HG03565 (cell line): ENCODE measurements around the gene MYOM1.
"Not testable (repeated sequence)": the region's sequence is repeated elsewhere in the genome, so short reads cannot be mapped to it uniquely, and the experiment has no call there.

Experiments used
- ATAC-seq: cut with Tn5 transposase; IDR thresholded peaks from one replicate; pipeline ENCODE4 v1.9.1; 2021; ENCODE audit warnings: mild to moderate bottlenecking, moderate library complexity; ENCODE audit not compliant: unreplicated experiment

The MYOM1 gene

DNA sequence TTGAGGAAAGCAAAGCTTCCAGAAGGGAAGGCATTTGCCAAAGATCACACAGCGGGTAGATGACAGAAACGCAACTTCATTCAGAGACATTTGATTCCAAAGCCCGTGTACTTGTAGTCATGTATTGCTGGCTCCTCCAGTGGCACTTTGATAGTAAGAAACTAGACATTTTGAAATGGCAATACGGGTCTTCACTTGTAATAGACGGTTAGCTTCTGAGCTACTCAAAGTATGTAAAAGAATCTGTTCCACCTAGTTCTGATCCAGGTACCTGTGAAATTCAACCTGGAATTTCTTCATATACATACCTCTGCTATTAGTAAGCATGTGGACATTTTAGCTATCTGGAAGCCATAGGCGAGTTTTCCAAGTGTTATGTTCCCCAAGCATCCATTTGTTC, 1.7 kb upstream of the MYOM1 start:
- ATAC-seq = no peak

DNA sequence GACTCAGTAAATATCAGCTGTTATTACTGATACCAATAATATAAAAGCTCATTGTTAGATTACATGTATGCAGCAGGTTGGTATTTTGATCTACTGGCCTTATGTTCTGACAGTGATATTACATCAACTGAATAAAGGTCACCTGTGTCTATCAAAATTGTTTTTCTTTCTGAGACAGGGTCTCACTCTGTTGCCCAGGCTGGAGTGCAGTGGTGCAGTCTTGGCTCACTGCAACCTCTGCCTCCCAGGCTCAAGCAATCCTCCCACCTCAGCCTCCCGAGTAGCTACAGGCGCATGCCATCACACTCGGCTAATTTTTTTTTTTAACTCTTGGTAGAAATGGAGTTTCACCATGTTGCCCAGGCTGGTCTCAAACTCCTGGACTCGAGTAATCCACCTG, 1.1 kb upstream of the MYOM1 start:
- ATAC-seq = not testable (repeated sequence)

DNA sequence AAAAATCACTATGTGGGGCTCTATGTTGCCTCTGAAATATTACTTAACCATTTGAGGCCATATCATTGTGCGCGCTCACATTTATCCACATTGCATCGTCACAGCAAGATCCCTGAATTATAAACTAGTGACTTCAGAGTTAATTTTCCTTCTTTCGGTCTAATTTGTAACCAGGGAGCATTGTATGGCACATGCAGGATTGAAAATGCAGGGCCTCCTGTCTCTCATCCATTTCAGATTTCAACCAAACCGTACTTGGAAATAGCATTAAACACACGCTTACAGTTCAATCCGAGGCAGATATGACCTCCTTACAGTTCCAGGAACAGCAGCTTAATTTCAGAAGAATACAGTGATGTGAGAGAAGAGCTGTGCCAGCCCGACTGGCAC, 532 bp downstream of the MYOM1 start:
- ATAC-seq = no peak

DNA sequence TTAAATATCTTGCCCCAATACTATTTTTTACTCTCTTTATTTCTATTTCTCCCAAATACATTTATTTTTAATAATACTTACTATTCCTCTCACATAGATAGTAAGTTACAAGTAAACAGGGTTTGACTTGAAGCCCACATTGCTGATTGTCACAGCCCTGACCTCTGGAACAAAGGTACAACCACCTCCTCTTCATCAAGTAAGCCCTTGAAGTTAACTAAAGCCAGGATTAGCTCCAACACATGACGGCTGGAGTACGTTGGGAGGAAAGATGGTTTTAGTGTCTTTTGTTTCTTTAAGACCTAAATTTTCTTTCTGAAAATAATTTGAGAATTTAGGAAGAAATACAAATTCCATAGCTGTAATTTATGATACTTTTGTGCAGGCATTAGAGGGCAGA, 949 bp downstream of the MYOM1 start:
- ATAC-seq = no peak

DNA sequence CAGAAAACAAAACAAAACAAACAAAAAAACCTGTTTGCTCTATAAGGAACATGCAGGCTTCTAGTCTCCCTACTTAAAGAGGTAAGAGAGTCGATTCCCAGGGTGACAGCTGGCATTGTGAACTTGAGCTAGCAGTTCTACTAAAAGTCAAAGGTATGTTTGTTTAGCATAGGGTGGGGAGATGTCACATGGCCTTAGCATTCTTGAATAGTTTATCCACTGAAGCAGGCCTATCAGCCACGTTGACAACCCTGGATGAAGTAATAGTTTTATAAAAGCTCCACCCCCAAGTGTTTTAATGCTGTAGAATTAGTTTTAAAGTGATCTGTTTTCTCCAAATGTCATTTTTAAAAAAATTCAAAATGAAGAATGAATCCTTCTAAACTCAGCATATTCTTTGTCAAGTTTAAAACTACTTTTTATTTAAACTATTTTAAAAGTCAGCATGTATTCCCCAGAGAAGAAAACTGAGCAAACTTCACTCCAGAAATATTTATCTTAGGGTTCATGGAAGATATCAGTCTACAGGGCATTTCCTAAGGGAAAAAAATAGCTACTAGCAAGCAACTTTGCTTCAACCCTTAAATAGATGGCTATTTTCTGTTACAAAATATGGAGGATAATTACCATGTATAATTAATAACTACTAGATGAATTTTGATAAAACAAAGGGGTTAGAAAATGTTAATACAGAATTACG, 1.7 kb downstream of the MYOM1 start:
- no peak for ATAC-seq

DNA sequence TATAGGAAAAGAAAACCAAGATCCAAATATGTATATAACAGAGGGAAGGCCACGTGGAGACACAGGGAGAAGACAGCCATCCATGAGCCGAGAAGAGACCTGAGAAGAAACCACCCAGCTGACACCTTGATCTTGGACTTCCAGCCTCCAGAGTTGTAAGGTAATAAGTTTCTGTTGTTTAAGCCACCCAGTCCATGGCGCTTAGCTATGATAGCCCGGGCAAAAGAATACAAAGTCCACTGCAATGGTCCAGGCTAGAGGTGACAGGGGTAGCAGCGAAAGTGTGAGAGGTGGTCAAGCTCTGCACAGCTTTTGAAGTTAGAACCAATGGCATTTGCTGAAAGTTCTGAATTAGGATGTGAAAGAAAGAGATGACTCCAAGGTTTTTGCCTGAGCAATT, 2.8 kb downstream of the MYOM1 start:
- ATAC-seq = no peak

DNA sequence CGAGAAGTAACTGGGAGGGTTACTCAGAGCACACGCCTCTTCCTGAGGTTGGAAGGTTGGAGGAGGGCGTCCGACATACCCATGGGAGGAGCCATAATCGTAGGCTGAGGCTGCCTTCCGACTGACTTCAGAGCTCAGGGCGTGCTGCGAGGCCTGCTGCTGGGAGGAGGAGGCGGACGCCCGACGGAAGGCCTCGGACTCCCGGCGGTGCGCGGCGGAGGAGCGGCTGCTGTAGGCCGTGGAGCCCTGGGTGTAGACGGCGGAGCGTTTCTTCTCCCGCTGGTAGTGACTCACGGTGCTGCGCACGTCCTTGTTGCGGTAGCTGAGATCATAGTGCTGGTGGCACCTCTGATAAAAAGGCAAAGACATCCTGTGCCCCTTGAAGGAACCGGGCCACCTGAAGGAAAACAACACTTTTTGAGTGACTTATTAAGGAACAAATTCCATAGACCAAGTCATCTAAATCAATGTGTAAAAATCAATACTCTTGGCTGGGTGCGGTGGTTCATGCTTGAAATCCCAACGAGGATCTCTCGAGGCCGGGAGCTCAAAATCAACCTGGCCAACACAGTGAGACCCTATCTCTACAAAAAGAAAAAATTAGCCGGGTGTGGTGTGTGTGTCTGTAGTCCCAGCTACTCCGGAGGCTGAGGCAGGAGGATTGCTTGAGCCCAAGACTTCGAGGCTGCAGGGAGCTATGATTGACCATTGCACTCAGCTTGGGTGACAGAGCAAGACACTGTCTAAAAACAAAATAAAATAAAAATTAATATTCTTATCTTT, 4.7 kb downstream of the MYOM1 start:
- ATAC-seq = no peak

DNA sequence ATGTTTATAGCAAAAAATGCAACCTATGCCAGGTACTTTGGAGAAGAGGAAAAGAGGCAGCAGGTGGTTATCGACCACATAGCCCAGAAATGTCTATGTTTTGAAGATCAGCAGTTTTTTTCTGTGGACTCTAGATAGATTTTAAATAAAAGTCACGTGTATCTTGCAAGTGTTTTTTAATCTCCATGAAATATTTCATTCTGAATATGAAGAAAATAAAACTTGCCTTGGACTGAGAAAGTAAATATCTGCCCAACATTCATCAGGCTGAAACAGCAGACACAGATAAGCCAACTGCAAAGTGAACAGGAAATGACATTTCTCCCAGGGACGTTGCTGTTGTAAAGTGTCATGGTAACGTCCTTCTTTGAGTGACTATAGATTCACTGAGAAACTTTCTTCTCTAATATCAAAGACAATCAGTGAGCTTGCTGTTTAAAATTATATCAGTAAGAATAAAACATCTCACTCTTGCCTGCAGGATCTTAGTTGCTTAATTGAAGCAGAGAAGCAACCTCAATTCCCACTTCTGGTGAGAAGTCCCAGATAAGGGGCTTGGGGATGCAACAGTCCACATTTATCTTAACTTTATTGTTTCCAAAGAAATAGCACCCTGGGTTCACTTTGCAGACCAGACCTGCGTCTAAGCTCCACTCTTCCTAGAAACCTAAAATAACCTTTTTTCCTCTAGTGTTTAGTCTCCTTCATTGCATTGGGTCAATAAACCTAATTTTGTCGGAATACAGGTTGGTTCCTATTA, 6.3 kb downstream of the MYOM1 start:
- ATAC-seq = peak; percentile 44

DNA sequence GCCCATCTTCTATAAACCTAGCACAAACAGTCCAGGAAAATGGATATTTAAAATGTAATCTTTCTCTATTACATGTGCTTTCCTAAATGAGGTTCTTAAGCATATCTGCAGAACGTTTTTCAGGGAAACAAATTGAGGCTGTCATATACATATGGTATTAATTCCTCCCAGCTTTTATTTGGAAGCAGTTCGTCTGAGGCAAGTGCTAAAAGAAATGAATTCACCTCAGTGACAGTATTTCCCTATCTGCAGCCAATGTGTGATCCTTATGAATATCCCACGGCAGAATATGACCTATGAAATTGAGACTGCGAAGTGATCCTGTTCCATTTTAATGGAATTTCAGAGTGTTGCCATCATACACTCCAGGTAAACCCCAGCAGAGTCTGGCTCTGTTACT, 7.1 kb downstream of the MYOM1 start:
- no peak for ATAC-seq

DNA sequence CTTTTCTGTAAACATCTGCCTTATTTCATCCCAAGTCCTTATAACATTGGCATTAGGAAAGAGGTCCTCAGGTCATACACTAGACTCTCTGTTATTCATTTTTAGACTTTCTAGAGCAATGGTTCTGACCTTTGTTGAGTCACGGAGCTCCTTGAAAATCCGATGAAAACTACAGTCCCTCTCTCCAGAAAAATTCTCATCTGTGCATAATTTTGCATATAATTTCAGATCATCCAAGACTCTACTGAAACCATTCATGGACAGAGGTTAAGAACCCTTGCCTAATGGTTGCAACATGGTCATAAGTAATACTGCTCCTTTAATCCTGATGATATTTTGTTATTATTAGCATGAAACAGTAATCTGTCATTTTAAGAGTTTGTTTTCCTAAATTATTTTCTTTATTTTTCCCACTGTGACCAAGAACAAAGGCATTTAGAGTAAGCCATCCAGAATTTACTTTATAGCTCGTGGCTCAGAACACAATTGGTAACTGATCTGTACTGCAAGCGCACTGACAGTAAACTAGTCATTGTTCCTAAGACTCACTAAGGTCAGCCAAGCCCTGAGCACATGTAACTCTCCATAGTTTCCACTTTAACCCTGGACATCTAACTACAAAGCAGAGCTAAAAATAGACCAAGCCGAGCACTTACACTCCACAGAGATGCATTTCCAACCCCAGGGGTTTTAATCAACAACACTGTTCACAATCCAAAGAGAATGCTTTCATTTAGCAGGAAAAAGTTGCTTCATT, 8.4 kb downstream of the MYOM1 start:
- no peak for ATAC-seq

DNA sequence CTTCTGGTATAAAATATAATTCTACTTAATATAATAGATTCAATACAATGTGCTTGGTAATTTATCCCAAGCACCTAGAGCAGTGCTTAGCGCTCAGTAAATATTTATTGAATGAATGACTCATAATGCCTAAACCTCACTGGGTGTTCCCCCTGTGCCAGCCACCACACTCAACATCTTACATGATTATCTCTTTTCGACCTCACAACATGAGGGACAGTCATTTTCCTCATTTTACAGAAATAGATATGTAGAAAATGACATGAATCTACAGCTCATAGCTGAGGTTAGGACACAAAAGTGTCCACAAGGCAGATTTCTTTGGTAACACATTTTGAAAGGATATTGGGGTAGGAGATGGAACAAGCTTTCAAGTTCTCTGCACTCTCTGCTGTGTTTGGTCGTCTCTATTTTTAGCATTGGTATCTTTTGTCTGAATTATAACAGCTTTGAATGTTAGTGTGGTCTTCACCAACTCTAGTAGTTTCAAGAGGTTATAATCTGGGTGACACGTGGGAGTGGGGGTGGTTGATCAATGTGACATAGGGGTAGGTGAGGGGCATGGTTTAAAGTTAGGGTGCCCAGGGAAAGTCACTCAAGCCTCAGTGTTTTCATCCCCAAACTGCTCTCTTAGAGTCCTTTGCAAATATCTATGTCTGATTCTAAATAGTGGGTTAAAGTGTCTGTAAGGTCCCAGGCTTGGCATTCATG, 9.8 kb downstream of the MYOM1 start:
- peak; percentile 73 for ATAC-seq

DNA sequence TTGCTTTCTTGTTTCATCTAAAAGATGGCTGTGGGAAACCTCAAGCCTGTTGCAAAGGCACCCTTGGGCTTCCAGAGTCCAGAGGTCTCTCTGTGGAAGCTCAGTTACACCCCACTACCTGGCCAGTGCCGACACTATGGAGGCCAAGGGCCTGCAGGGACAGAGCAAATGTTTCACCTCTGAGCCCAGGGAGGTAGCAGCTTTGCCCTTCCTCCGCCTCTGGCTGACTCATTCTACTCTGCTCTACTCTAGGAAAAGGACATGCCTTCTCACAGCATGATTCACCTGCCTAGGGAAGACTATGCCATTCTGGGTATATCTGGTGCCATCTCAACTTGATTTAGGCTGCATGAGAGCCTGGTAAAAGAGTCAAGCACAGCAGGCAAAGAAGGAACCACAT, 12.2 kb downstream of the MYOM1 start:
- no peak for ATAC-seq

DNA sequence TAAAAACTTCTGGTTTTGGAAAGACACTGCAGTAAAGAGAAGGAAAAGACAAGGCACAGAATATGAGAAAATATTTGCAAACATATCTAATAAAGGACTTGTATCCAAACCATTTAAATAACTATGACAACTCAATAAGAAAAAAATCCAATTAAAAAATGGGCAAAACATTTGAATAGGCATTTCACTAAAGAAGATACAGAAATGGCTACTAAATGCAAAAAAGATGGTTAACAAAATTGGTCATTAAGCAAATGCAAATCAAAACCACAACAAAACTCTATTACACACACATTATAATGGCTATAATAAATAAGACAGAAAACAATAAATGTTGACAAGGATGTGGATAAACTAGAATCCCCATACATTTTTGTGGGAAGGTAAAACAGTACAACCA, 14.5 kb downstream of the MYOM1 start:
- no peak for ATAC-seq

DNA sequence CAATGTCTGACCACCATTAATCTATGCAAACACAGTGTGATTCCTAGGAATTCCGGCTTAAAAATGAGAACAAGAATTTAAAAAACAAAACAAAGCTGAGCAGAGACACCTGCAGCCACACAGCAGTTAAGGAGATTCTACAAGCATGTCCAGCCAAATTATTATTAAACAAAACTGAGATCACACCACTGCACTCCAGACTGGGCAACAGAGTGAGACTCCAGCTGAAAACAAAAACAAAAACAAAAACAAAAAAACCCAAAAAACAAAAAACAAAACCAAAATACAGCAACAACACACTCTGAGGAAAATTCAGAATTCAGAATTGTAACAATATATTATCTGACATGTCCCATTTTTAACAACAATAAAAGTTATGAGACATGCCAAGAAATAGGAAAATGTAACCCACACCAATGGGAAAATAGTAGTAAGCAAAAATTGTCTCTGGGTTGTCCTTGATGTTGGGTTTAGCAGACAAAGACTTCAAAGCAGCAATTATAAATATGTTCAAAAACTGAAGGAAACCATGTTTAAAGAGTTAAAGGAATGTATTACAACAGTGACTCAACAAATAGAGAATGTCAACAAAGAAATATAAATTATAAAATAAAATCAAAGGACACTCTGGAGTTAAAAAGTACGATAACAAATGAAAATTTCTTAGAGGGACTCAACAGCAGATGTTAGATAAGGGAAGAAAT, 19.7 kb downstream of the MYOM1 start:
- no peak for ATAC-seq

DNA sequence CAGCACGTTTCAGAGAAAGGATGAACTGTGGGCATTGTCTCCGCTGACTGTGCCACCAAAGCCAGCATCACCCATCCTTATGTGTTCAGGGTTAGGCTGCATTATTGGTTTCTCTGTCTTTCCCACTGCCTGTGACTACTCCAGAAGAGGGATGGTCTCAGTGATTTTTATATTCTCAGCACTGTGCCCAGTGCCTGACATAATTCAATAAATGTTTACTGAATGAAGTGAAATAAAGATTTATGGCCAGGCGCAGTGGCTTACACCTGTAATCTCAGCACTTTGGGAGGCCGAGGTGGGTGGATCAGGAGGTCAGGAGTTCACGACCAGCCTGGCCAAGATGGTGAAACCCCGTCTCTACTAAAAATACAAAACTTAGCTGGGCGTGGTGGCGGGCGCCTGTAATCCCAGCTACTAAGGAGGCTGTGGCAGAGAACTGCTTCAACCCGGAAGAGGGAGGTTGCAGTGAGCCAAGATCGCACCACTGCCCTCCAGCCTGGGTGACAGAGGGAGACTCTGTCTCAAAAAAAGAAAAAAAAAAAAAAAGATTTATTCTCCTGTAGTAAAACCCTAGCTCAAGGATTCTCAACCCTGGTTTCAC, 21.4 kb downstream of the MYOM1 start:
- ATAC-seq = not testable (repeated sequence)

DNA sequence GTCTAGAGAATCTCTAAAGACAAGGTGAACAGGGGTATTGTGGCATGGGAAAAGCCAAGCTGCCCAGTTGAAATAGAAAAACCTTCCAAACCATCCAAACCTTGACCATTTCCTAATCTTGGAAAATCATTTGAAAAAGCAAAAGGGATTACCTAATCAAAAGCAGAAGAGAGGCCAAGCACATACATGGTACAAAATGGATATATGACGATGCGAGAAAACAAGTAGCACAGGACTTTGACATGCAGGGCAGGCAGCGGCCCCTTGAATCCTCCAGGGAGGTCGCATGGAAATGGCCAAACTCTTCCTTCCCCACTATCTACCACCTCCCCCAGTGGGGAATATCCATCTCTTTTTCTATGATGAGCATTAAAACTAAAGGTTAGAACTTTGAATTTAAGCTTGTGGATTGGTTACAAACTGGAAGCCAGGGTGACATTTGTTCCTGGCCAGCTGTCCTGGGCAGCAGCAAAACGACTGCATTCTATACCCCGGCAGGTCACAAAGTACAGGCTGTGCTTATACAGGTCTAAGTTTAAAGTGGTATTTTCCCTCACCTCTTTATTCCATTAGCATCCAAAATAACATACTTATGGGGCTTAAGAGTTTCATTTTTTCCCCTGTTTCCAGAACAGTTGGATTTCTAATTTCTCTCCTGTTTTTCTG, 24.7 kb downstream of the MYOM1 start:
- no peak for ATAC-seq

DNA sequence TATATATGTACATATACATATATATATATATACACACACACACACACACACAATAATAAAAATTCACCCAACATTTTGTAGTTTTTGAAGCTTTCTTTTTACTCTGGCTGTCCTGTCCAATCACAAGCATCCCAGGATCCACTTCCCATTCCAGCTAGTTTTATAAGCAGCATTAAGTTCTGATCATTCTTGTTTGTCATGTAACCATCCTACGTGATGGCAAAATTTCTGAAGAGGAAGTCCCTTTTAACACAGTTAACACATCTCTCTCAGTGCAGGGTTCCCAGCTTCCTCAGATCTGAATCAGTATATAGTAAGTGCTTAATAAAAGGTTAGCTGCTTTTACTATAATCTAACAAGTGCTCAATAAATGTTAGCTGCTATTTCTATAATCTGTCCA, 26.4 kb downstream of the MYOM1 start:
- no peak for ATAC-seq

DNA sequence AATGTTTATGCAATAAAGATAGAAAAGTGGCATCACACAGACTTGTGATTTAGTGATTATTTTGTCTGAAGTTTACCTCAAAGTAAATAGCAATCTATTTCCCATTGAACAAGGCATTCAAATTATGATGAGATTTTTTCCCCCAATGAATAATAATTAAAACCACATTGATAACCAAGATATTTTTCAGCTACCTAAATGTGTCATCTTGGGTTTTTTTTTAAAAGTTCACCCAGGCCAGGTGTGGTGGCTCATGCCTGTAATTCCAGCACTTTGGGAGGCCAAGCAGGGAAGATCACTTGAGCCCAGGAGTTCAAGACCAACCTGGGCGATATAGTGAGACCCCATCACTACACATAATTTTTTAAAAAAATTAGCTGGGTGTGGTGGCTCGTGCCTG, 27.0 kb downstream of the MYOM1 start:
- ATAC-seq = no peak

DNA sequence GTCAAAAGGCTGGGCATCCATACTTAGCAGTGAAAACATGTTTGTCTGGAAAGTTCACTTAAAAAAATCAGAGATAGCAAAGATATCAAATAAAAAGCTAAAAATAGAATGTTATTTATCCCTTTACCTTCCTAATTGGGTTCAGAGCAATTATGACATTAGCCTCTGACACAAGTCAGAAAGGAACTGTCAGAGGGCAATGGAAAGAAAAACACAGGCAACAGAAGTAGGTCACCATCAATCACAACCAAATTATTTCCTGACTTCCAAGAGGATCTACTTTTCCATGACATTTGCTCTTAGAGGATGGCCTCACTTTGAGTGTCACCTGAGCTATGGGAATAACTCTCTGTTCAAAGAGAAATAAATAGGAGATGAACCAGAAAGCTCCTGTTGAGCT, 27.5 kb downstream of the MYOM1 start:
- ATAC-seq = no peak
